GM12864 (cell line): ENCODE data around the gene YTHDF1.

Experiments used
- DNase-seq: peaks from one replicate; pipeline ENCODE4 v3.0.0-alpha.2; 2011; ENCODE audit warnings: low read depth
- H3K4me3 ChIP-seq: 2 replicates; pipeline ENCODE4 v1.5.1; 2011; ENCODE audit warnings: mild to moderate bottlenecking, low read depth, low read length, control low read depth
- TF ChIP-seq, protein P1 (sequence below): IDR thresholded peaks from 2 replicates; pipeline ENCODE4 v1.5.1; 2011; ENCODE audit warnings: low read depth, mild to moderate bottlenecking, moderate library complexity, low read length, control low read depth, inconsistent platforms; ENCODE audit errors: missing control alignments

The YTHDF1 gene

GRCh38 chr20:63177785-63178445 lies 38.0 kb downstream of the YTHDF1 start:
- DNase-seq = no peak
- no peak overlapping the region for H3K4me3 ChIP-seq
- TF ChIP-seq, protein P1, sequence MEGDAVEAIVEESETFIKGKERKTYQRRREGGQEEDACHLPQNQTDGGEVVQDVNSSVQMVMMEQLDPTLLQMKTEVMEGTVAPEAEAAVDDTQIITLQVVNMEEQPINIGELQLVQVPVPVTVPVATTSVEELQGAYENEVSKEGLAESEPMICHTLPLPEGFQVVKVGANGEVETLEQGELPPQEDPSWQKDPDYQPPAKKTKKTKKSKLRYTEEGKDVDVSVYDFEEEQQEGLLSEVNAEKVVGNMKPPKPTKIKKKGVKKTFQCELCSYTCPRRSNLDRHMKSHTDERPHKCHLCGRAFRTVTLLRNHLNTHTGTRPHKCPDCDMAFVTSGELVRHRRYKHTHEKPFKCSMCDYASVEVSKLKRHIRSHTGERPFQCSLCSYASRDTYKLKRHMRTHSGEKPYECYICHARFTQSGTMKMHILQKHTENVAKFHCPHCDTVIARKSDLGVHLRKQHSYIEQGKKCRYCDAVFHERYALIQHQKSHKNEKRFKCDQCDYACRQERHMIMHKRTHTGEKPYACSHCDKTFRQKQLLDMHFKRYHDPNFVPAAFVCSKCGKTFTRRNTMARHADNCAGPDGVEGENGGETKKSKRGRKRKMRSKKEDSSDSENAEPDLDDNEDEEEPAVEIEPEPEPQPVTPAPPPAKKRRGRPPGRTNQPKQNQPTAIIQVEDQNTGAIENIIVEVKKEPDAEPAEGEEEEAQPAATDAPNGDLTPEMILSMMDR = no peak

DNA sequence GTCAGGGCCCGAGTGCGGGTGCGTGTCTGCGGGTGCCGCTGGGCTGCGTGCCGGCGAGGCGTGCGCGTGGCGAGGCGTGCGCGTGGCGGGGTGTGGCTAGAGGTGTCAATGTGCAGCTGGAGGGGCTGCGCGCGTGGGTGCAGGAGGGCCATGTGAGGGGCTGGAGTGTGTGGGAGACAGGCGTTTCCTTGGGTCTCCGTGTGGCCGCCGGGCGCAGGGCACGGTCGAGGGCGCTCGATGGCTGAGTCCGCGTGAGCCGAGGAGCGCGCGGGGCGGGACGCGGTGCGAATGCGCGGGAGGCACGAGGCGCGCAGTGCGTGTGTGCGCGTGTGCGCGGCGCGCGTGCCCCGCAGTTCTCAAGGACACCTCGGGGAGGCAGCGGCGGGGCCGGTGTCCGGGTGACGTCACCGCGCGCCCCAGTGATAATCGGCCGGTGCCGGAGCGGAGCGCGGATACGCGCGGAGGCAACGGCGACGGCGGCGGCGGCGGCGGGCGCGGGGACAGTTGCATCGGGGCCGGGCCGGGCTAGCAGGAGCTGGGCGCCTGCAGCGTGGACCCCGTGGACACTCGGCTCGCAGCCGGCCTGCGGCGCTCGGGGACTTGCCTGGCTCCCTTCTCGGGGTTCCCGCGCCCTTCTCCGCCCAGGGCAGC lies 38.7 kb downstream of the YTHDF1 start:
- H3K4me3 ChIP-seq = no peak overlapping the region
- no peak for DNase-seq
- TF ChIP-seq, protein P1 = no peak

DNA sequence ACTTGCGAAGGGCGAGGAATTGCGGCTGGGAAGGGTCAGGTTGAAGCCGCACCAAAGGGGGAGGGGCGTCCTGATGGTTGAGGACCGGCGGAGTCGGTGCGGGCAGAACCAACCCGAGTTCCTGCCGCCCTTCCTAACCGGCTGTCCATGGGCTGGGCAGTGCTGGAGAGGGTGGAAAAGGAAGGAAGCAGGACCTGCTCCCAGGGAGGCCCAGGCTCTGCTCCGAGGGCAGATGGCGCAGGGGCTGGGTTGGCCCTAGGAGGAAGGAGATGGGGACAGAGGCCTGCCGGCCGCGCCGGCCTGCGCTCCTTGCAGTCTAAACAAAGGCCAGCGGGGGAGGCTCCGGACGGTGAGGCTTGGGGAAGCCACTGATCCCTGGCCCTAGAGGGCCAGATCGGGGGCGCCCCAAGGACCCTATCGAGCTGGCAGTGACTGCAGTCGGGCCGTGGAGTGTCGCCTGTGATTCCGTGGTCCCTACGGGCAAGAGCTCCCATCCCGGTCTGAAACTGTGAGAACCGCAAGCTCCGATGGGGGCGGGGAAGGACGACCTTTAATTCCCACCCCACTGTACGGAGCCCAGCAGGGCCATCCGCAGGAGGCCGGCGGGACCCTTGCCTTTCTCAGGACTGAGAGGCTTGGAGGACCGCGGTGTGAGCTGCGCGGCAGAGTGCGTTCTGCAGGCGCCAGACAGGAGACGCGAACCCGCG lies 39.4 kb downstream of the YTHDF1 start:
- H3K4me3 ChIP-seq = no peak overlapping the region
- no peak for DNase-seq
- TF ChIP-seq, protein P1 = no peak

DNA sequence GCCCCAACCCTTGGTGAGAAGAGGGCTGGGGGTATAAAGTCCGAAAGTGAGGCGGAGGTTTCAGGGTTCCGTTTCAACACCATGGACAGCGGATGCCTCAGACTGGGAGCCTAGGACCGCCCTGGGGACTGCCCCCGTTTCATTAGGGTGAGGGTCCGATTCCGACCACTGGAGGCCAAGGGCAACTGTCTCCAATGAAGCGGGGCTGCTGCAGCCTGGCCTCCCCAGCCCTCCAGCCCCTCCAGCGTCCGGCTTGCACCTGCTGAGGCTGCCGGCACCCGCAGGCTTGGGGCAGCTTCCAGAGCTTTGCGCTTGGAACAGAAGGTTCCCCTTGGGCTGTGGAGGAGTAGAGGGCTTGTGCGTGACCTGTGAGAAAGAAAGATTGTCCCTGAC lies 39.9 kb downstream of the YTHDF1 start:
- TF ChIP-seq, protein P1 = no peak
- DNase-seq = no peak
- H3K4me3 ChIP-seq = no peak overlapping the region

GRCh38 chr20:63175038-63175895 lies 40.7 kb downstream of the YTHDF1 start:
- no peak for DNase-seq
- TF ChIP-seq, protein P1 = no peak
- no peak overlapping the region for H3K4me3 ChIP-seq

GRCh38 chr20:63174309-63175037 lies 41.5 kb downstream of the YTHDF1 start:
- TF ChIP-seq, protein P1 = no peak
- H3K4me3 ChIP-seq = no peak overlapping the region
- no peak for DNase-seq
